Astrocyte (in vitro differentiated cells and primary cell): ENCODE measurements around the gene DHX58.

Experiments used
- CTCF ChIP-seq: IDR thresholded peaks from 2 replicates; pipeline ENCODE4 v1.5.1; 2011; ENCODE audit warnings: low read depth, mild to moderate bottlenecking, inconsistent platforms, low read length, moderate library complexity; ENCODE audit not compliant: insufficient read depth
- EZH2 ChIP-seq: IDR thresholded peaks from 2 replicates; pipeline ENCODE4 v1.6.1; 2012; ENCODE audit warnings: mild to moderate bottlenecking, low read length, inconsistent platforms; ENCODE audit not compliant: insufficient read depth

DNA sequence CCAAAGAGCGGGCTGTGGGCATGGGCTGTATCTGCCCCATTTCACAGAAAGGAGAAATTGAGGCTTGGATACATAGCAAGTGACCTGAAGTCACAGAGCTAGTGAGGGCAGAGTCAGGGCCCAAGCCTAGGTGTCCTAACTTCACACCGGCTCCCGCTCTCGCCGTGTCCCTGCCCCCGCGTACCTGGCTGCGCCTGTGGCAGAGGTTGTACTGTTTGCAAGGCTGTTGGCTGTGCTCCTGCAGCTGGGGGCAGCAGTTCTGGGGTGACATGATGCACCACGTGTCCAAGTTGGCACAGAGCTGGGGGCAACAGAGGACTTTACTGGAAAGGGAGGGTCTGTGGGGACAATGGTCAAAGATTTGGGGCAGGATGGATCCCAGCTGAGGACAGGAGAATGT, 3.4 kb downstream of the DHX58 start:
- TF ChIP-seq CTCF (no peak), EZH2 (no peak)
